GM19395 (cell line): Measurements from ENCODE around the gene NKAIN2.
"Not testable (repeated sequence)": the region's sequence is repeated elsewhere in the genome, so short reads cannot be mapped to it uniquely, and the experiment has no call there.

Experiments
- ATAC-seq: cut with Tn5 transposase; IDR thresholded peaks from one replicate; pipeline ENCODE4 v1.9.1; 2021; ENCODE audit warnings: mild to moderate bottlenecking, moderate library complexity; ENCODE audit not compliant: unreplicated experiment

The NKAIN2 gene

DNA sequence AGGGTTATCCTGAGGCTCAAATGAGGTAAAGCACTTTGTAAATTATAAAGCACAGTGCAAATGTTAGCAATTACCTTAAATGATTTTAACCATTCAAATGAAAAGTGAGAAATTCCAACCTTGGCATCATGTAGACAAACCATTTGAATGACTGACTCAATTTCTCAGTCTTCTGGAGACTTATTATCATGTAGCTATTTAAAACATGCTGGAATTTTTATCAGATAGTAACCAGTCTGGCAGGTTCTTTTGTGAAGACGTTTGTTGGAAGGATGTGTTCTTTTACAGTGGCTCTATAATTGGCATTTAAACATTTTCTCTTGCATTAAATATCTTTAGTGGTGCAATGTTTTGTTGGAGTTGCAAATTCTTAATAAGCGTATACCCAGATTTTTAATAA lies 386.6 kb downstream of the NKAIN2 start:
- no peak for ATAC-seq

DNA sequence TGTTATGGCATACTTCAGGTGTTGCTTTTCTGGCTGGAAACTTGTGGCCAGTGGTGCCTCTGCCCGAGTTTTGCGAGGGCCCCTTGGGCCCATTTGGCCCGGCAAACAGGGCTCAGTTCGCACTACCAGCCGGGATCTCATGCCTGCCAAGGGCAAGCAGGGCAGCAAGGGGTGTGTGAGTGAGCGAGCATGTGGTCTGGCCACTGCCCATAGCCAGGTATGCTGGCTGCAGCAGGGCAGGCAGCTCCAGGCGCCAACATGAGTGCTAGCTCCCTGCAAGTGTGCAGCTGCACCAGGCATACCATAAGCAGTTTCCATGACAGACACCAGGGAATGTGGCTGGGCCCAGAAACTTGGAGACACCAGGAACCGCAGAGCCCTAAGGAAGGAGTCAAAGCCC lies 389.5 kb downstream of the NKAIN2 start:
- no peak for ATAC-seq

DNA sequence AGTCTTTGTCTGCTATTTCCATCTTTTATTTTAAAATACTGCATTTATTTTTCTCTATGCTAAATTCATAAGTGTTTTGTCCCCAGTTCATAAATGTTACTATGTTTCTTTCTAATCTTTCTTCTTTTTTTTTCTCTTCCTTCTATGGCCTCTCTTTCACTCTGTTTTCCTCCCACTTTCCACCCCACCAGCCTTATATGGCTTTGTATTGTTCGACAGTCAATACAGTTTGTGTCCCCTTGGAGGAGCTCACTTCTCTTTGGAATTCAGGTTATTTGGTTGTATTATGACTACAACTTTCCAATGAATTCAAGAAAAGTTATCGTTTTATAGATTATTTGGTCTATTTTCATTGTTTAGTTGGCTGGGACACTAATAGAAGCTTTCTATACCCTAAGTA lies 393.5 kb downstream of the NKAIN2 start:
- ATAC-seq, result no peak

DNA sequence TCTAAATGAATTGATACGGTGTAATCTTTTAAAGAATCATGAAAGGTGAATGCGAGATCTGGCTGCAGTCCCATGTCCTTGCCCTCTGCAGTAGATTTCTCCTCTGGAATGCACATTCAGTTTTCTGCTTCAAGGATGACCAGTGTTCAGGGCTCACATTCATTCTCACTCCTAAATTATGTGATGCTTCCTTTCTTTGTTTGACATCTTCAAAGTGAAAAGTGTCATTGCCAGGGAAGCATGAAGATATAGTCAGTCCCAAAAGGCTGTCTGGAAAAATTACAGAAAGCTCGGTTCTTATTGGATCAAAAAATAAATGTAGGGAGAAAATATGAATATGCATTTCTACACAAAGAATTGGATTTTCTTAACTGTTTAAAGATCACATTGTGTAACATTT lies 395.6 kb downstream of the NKAIN2 start:
- ATAC-seq, result no peak

DNA sequence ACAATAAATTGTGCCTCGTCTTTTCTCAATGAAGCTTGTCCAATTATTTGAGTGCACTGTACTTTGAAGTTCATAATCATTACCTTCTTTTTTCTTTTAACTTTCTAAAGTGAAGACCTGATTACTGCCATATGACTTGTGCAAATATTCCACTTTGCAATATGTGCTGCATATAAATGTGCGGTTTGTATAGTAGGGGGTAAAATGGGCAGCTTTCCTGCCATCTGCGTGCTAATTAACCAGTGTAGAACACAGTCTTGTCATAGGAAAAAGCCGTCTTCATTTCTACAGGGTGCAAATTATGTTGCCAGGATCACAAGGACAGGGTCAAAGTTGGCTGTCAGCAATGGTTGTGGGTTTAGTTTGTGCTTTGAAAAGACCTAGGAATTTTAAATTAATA lies 397.0 kb downstream of the NKAIN2 start:
- no peak for ATAC-seq

DNA sequence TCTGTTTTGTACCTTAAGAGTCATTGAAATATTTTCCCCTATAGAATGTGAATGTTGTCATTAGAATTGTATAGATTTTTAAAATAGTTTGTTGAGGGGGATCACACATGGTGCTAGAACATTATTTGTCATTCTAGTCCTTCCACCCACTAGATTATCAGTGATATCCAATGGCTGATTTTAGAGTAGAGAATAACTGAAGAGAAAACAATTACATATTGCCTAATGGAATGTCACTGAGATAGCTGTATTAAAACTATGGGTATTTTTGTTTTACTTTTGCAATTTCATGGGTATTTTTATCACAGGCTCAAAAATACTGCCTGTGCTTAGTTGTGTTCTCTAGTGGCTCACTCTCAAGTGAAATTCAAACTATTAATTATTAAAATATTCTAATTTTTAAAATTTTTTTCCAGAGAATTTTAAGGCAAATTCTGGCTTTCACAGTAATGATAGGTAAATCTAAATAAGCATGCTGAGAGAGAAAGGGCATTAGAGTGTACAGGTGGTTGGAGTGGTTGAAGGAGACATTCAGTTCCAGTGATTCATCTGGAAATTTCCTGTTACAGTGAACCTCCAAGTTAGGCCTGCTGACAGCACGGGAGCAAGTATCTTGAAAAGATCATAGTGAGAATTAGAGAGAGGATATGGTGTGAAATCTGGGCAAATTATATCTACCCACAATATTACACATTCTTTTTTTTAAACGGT lies 399.6 kb downstream of the NKAIN2 start:
- ATAC-seq, result no peak

DNA sequence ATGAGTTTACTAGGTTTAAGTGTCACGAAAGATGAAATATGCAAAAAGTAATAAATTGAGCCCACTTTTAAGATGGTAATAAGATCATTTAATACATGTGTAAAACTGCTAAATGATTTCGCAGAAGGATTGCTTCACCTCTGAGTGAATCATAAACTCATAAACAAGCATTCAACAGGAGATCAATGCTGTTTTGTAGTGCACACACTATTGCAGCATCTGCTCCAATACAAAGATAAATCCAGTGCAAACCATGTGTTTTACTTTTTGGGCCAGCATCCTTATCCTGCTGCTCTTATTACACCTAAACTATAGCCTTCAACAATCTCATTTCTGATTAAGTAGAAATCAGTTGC lies 400.1 kb downstream of the NKAIN2 start:
- ATAC-seq, result no peak

DNA sequence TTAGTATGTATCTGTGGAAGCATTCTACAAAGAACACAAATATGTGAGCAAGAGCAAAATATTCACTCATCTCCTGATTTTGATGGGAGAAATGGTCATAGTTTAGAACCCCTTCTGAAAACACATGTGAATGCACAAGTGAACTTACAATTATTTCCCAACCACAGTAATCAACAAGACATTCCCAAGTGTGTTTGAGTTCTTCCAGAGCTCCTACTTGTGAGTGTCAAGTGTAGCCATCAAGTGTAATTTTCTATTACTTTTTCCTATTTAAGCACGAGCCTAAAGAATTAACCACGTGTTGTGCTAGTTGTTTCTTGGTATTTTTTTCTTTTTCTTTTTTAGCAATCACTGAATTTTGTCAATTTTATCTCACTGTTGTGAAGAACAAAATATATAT lies 402.3 kb downstream of the NKAIN2 start:
- no peak for ATAC-seq

DNA sequence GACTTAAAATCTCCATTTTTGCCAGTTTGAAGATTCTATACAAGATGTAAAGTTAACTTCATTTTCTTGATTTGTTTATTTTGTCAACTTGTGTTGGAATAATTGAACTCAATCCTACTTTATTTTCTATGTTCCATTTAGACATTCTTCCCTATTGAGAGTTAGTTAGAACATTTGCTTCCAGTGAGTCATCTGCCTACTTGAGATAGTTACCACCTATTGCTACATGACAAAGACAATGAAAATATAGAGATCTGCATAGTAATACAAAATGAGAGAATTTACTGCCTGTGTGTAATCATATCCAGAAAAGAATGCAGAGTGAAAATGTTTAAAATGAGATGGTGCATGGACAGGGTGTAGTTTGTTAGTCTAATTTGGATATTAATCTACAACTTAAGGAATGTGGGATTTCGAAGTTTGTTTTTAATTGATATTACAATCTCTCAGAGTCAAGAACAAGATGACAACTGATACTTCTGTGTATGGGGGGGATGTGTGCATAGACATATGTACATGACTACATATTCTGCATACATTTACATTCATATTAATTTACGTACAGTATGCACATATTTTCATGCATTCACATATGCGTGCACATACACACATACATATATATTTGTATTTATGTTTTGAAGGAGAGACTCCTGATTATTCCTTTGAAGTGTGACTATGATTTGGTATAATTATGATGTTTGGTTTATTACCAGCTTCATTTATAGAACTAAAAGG lies 420.1 kb downstream of the NKAIN2 start:
- ATAC-seq, result no peak

DNA sequence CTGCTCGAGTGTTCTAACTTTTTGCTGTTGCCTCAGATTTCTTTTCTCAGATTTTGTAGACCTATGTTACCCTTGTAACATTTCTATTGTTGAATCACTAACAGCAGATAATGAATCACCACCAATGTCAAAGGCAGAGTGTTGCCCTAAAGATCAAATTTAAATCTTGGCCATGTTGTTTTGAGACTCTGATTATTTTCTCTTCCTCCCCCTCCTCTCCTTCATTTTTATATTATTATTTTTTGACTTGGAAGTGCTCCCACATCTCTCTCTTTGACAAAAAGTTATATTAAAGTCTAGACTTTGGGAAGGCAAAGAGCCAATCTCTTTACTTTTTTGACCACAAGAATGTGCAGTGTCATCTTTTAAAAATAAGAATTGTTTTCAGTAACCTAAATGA lies 422.7 kb downstream of the NKAIN2 start:
- no peak for ATAC-seq

DNA sequence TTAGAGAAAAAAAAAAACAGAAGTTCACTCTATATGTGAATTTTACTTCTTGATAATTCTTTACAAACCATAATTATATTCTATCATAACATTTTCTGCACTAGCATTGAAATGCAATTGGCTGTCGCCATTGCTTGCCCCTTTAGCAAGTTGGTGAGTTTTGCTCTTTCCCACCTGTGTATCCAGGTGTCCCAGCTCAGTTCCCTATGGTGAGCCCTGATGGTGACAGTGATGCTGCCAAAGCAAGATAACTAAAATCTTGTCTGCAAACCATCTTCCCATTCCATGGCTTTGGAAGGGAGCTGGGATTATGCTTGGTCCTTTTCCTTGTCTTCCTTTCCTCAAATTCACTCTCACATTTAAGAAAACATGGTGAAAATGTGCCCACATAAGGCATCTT lies 429.6 kb downstream of the NKAIN2 start:
- no peak for ATAC-seq

DNA sequence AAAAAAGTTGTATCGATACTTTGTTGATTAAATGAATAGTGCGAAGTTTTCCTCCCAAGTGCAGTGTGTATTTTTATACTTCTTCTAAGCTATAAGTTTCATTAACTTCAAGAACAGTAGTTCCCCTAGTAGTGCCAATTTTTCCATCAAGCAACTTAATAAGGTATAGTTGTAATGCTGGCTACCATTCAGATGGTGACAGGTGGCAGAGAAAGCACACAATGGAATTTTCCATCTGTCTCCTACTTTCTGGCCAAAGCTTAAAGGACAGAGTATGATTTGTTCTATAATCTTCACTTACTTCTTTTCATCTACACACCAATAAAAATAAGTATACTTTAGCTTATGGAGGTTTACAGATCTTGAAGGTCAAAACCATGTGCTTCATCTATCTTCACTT lies 431.1 kb downstream of the NKAIN2 start:
- ATAC-seq, result no peak

DNA sequence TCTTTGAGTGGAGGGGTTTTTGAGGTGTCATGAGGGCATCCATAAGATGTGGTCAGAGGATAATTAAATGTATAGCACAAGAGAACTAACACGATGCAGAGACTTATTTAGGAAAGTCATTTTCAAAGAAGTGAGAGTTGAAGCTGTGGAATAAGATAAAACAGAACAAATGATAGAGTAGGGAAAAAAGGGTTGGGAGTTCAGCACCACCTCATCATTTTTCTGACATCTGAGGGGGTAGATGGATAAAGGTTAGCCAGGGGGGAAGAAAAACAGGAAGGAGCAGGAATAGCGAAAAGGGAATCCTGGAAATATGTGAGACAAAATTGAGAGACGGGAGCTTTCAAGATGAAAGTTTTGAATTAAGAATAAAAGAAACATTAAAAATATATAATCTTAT lies 434.2 kb downstream of the NKAIN2 start:
- ATAC-seq, result no peak

DNA sequence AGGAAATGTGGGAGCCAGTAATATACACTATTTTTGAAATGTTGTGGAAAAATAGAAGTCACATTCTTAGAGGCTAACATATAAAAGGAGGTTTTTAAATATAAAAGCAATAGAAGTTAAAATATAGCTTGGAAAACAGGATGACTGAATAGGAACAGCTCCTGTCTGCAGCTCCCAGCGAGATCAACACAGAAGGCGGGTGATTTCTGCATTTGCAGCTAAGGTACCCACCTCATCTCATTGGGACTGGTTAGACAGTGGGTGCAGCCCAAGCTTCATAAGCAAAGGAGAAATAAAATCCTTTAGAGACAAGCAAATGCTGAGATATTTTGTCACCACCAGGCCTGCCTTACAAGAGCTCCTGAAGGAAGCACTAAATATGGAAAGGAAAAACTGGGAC lies 434.7 kb downstream of the NKAIN2 start:
- ATAC-seq, result not testable (repeated sequence)

DNA sequence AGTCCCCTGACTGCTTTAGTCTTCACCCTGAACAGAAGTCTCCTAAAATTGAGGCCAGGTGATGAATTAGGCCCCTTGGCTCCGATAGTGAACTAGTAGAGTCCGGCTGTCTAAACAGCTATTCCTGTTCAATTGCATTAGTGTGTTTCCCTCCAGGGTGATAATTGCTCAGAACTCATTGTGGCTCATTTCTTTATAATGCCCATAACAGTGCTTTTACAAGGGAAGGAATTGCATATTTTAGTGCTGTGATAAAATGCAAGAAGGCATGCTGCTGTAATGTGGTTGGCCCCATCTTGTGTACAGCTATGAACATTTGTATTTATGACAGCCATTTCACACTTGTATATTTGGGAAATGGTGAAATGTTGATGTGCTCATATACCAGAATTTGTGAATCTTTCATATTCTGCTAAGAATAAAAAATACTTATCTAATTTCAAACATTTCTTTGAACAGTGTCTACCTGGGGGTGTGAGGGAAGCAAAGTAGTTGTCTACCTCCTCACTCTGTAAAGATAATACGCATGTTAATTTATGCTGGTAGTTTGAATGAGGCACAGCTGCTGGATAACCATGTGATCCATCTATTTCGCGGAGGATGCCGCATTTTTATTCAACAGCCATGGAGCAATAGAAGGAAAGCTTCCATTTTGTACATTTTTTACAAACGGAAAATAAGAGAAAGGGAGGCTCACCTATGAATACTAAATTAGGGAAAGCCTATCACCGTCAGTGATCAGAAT lies 451.4 kb downstream of the NKAIN2 start:
- no peak for ATAC-seq

DNA sequence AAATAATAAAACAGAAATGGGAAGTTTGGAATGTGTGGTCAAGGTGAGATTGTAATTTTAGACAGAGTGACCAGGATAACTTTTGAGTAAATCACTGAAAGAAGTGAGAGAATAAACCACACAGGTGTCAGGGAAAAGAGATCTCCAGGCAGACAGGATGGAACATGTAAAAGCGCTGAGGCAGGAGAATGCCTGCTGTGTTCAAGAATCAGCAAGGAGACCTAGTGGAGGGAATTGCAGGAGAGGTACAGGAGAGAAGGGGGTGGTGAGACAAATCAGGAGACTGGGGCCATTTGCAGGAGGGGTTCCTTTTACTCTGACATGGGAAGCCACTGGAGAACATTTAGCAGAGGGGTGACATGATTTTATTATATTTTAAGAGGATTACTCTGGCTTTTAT lies 456.7 kb downstream of the NKAIN2 start:
- ATAC-seq, result no peak

DNA sequence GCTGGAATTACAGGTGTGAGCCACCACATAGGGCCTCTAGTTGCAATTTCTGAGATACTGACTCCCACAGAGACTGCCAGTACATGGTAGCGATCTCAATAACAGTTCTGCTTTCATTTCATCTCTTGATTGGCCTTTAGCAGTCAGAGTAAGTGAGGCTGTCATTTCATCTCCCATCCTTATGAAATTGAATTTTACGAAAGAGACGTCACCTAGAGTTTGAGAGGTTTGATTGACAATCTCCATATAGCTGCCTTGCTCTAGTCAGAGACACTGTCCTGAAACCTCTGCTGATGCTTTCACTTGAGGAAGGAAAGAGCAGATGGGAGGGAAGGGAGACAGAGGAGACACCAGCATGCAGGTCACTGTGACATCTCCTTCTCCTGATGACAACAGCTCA lies 466.1 kb downstream of the NKAIN2 start:
- ATAC-seq, result no peak

DNA sequence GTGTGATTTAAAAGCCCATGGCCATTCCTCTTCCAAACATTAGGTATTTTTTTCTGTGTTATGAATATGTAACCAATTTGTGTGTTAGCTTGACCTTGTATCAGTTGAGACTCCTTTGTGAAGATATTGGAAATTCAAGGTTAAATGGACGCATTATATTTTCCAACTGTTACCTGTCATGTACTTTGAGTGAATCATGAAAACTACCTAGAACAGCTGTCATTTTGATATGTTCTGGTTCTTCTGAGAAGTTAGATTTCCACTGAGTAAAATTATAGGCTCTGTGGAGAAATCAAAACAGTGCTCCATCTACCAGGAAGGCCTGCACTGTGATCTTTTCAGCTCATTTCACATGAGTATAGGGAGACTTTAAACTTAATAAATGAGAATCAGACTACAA lies 470.0 kb downstream of the NKAIN2 start:
- no peak for ATAC-seq

DNA sequence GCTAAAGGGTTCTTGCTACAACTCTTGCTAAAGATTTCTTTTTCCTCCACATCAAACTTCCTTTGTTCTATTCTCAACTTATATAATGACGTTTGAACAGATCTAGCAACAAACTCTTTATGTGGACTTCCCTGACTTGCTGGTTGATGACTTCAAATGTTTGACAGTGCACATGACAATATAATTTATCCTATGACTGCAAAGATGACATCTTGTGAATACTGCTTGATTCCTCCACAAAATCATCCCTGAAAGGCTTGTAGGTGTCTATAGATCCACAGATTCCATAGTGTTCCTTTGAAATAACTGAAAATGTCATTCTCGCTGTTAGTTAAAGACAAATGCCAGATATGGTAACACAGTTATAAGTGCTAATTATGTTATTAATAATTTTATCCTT lies 478.9 kb downstream of the NKAIN2 start:
- no peak for ATAC-seq

DNA sequence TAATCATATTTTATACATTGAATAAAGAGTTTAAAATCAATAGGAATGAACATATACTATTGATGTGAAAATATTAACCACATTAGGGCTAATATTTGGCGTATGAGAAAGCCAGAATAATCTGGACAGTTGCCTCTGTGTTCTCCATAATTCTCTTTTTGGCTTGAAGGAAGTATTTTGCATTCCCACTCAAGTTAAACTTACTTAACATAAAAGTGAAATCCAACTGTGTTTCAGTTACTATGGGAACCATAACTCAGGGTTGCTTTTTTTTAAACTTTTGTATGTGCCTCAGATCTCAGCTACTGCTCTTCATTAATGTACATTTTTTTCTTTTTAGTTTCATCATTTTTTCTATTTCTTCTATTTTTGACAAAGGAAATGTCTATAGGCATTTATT lies 479.8 kb downstream of the NKAIN2 start:
- ATAC-seq, result no peak

DNA sequence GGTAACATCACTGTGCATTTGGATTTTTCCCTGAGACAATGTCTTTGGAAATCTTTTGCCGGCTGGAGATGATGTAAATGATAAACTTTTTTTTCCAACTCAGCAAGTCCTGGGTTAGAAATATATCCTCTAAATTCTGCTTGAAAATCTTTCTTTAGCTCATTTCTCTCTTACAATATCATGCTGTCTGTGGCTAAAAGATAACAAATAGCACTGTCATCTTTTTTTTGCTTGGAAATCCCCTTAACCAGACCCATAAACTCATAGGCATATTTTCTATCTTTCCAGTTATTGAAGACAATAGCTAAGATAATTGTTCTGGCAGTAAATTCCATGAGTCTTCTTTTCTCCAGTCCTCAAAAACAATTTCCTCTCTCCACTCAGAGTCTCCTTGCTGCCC lies 481.5 kb downstream of the NKAIN2 start:
- ATAC-seq, result no peak

DNA sequence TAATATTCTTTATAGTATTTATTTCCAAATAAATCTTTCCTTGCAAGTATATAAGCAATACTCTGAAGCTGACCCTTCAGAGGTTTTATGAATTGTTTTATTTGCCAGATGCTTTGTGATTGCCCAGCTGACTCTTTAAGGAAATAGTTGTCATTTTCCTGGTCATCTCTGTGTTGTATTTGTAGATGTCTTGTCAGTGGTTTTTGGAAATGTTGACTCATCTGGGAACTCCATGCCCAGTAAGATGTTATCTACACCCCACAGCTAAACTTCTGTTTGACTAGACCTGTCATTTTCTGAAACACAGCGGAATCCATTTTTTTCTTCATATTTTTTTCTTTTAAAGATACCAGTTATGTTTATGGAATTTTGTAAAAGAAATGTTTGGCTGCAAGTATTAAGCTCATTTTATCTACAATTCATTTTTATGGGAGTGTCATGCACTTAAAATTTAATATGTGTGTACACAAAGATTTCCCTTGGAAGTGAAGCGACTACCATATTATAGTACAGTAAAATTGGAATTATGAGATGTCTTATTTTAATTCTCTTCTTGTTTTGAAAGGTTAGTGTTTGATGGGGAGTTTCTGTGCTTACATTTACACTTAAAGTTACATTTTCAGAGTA lies 491.0 kb downstream of the NKAIN2 start:
- ATAC-seq, result no peak
